Stimulated activated CD8-positive, alpha-beta memory T cell treated with anti-CD3 and anti-CD28 coated beads, Interleukin-15, amount 100 ng/mL, for 4 hours (primary cell): ENCODE measurements around the gene SNCG.
"Not testable (repeated sequence)": the region's sequence is repeated elsewhere in the genome, so short reads cannot be mapped to it uniquely, and the experiment has no call there.

Experiments
- DNase-seq, 2 donors: peaks; one replicate each; pipeline ENCODE4 v3.0.0-alpha.2; 2020; ENCODE audit warnings: low read depth in 2 of 2

SNCG gene

GRCh38 chr10:86978457-86978856 is 20.1 kb downstream of the SNCG start:
- not testable (repeated sequence) for DNase-seq

- DNase-seq, result no peak
Measured at GRCh38 chr10:86979296-86979818, 21.0 kb downstream of the SNCG start.

GRCh38 chr10:86979977-86980448 is 21.6 kb downstream of the SNCG start:
- no peak for DNase-seq

DNA sequence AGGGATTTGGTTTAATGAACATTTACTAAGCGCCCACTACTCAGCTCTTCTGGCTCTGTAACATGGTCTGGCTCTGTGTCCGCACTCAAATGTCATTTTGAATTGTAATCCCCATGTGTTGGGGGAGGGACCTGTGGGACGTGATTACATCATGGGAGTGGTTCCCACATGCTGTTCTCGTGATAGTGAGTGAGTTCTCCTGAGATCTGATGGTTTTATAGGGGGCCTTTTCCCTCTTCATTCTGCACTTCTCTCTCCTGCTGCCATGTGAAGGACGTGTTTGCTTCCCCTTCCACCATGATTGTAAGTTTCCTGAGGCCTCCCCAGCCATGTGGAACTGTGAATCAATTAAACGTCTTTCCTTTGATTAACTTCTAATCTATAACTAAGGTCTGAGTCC is 22.6 kb downstream of the SNCG start:
- DNase-seq, result not testable (repeated sequence)

- no peak for DNase-seq
Measured at GRCh38 chr10:86981716-86982115, 23.3 kb downstream of the SNCG start.

DNA sequence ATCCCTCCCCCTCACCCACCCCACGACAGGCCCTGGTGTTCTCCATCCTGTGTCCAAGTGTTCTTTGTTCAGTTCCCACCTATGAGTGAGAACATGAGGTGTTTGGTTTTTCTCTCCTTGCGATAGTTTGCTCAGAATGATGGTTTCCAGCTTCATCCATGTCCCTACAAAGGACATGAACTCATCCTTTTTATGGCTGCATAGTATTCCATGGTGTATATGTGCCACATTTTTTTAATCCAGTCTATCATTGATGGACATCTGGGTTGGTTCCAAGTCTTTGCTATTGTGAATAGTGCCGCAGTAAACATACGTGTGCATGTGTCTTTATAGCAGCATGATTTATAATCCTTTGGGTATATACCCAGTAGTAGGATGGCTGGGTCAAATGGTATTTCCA is 26.1 kb downstream of the SNCG start:
- DNase-seq, result not testable (repeated sequence)

GRCh38 chr10:86988520-86988919 is 30.1 kb downstream of the SNCG start:
- DNase-seq, result no peak

DNA sequence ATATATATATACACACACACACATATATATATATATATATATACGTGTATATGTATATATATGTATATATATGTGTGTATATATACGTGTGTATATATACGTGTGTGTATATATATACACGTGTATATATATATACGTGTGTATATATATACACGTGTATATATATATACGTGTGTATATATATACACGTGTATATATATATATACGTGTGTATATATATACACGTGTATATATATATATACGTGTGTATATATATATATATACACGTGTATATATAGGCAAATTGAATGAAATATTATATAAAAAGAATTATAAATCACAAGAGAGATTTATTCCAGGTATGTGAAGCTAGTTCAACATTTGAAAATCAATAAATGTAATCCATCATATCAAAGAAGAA is 33.0 kb downstream of the SNCG start:
- not testable (repeated sequence) for DNase-seq

DNA sequence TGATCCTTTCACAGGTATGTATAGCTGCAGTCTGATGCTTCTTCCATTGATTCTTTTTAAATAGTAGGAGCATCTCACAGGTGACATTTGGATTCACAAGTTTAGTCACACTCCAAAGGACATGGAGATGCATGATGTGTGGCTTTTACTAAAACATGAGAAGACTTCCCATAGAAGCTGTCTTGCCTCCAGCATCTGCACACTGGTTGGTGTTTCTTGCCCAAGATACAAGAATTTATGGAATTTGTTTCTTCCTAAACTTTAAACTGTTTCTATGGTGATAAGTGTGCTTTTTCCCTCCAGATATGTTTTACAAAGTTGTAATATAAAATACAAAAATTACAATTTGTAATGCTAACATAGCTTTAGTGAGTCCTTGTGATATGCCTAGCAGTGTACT is 34.1 kb downstream of the SNCG start:
- no peak for DNase-seq

DNA sequence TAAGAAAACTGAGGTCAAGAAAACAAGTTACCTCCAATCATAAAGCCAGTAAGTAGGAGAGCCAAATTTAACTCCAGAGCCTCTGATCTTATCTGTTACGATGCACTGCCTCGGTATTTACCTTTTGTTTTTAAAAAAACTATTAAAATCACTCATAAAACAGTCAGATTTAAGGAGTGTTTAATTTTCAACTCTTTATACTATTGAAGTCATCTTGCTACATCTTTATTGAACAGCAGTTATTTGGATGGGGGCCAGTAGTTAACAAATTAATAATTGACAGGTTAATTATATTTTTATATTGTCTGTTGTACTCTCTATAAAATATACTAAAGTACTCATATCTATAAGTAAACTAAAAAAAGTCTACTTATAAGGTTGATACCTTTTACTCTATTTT is 34.5 kb downstream of the SNCG start:
- no peak for DNase-seq

DNA sequence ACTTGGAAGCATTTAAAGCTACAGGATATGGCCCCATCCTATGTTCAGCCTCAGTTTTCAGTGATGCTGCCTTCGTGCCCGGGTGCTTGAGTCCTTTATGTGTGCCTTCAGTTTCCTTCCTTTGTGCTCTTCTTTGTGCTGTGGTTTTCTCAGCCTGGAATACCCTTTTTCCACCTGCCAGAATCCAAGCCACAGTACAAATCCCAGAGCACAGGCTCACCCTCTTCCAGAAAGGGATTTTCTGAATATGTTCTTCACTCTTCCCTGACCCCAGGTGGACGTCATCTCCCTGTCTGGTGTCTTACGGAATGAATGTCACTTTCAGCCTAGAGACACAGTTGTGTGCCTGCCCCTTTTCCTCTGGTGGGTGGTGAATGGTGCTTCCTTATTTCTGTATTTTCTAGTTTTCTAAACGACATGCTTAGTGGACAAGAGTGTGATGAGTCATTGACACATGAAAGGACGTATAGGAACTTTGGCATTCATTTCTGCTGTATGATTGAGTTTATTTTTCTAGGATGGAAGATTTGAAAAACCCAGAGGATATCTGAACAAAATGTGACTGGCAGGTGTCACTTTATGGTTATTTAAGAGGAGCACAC is 41.5 kb downstream of the SNCG start:
- DNase-seq, result not testable (repeated sequence)

DNA sequence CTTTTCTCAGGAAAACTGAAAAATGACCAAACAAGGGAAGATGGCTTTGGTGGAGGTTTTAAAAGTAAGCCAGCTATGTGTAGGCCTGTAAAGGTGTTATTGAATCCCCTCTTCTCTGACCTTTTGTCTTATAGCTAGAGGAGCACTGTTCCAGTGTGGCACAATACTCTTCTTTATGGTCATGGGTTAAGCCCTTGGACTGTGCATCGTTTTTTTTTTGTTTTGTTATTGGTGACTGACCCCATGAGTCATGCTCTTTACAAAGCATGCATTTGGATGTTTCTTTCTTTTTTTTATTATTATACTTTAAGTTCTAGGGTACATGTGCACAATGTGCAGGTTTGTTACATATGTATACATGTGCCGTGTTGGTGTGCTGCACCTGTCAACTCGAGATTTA is 42.1 kb downstream of the SNCG start:
- no peak for DNase-seq

DNA sequence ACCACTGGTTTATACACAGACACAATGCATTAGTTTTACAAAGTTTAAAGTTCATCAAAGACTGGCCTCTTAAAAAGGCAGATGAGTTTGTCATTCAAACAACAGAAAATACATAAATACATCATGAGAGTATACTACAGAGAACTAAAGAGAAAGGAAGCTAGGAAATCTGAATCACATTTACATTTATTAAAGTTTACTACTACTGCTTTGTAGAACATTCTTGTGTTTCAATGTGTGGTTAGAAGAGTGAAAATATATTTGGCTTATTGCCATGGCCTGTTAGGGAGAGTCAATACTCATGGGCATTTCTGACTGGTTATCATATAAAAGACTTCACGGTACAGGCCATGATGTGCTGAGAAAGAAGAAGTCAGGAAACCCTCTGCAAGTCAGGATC is 48.7 kb downstream of the SNCG start:
- DNase-seq, result not testable (repeated sequence)

- DNase-seq, result not testable (repeated sequence)
Measured at GRCh38 chr10:87007674-87008073, 49.3 kb downstream of the SNCG start.

- not testable (repeated sequence) for DNase-seq
Measured at GRCh38 chr10:87008303-87008702, 49.9 kb downstream of the SNCG start.

DNA sequence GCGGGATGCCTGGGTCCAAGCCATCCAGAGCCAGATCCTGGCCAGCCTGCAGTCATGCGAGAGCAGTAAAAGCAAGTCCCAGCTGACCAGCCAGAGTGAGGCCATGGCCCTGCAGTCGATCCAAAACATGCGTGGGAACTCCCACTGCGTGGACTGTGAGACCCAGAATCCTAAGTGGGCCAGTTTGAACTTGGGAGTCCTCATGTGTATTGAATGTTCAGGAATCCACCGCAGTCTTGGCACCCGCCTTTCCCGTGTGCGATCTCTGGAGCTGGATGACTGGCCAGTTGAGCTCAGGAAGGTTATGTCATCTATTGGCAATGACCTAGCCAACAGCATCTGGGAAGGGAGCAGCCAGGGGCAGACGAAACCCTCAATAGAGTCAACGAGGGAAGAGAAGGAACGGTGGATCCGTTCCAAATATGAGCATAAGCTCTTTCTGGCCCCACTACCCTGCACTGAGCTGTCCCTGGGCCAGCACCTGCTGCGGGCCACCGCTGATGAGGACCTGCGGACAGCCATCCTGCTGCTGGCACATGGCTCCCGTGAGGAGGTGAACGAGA is 50.8 kb downstream of the SNCG start:
- DNase-seq, result not testable (repeated sequence)
